Spleen (tissue), 7 donors: ENCODE data around the gene SMAD6.

Experiments used
- POLR2A ChIP-seq, 3 donors: fragments of 450-650 bp; IDR thresholded peaks; one replicate each; pipeline ENCODE4 v1.5.1; 2017; ENCODE audit warnings: antibody characterized with exemption in 3 of 3, mild to moderate bottlenecking in 1 of 3
- POLR2AphosphoS5 ChIP-seq, 3 donors: sonication (generic); formaldehyde crosslinking; IDR thresholded peaks; one replicate each; pipeline ENCODE4 v1.5.1; 2017; ENCODE audit warnings: antibody characterized with exemption in 3 of 3
- TF ChIP-seq, protein P1 (sequence below), 11 experiments: fragments of 200-600 bp in 7 of 11; fragments of 450-650 bp in 4 of 11; sonication (generic) in 4 of 11; IDR thresholded peaks in 8 of 11; conservative IDR thresholded peaks in 3 of 11; 1 replicate in 7 of 11; 2 replicates in 4 of 11; pipeline versions ENCODE4 v1.4.0 to v1.8.0; 2016 to 2021; ENCODE audit warnings: antibody characterized with exemption in 11 of 11, inconsistent platforms in 4 of 11, mild to moderate bottlenecking in 1 of 11
- donor health status: DM: no; HTN: no; CAD: no; lungs with moderate emphysema.
- donor health status: DM: no; HTN: no; CAD: no.
- donor health status: DM: no; HTN: no; CAD: no.

DNA sequence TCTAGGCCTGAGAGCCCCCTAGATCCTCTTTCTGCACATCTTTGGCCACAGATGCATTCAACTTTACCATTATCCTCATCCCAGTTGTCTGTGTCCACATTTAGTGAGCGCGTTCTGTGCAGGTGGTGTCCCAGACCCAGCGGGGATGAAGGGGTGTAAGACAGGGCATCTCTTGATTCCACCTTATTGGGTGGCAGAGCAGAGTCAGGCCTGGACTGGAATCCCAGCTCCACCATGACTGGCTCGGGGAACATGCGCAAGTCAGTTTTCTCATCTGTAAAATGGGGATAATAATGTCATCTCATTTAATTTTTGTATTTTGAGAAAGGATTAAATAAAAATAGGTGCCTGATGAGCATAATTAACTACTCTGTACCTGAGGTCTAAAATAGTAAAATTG lies 7.8 kb downstream of the SMAD6 start:
- TF ChIP-seq, protein P1, sequence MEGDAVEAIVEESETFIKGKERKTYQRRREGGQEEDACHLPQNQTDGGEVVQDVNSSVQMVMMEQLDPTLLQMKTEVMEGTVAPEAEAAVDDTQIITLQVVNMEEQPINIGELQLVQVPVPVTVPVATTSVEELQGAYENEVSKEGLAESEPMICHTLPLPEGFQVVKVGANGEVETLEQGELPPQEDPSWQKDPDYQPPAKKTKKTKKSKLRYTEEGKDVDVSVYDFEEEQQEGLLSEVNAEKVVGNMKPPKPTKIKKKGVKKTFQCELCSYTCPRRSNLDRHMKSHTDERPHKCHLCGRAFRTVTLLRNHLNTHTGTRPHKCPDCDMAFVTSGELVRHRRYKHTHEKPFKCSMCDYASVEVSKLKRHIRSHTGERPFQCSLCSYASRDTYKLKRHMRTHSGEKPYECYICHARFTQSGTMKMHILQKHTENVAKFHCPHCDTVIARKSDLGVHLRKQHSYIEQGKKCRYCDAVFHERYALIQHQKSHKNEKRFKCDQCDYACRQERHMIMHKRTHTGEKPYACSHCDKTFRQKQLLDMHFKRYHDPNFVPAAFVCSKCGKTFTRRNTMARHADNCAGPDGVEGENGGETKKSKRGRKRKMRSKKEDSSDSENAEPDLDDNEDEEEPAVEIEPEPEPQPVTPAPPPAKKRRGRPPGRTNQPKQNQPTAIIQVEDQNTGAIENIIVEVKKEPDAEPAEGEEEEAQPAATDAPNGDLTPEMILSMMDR (IDR thresholded peaks at IDR 0.05 in 8 of 11, conservative IDR thresholded peaks at IDR 0.05 in 3 of 11): no peak
- TF ChIP-seq POLR2AphosphoS5 (IDR thresholded peaks at IDR 0.05) (no peak), POLR2A (IDR thresholded peaks at IDR 0.05) (no peak)
